Dedifferentiated amniotic fluid mesenchymal stem cell (primary cell): ENCODE data around the gene CCNA2.
A peak's percentile ranks its signal among the peaks of the same experiment; 100 is the strongest.

Experiments
- DNase-seq: peaks from one replicate; pipeline ENCODE4 v3.0.0-alpha.2; 2016; ENCODE audit errors: extremely low spot score

Gene CCNA2

DNA sequence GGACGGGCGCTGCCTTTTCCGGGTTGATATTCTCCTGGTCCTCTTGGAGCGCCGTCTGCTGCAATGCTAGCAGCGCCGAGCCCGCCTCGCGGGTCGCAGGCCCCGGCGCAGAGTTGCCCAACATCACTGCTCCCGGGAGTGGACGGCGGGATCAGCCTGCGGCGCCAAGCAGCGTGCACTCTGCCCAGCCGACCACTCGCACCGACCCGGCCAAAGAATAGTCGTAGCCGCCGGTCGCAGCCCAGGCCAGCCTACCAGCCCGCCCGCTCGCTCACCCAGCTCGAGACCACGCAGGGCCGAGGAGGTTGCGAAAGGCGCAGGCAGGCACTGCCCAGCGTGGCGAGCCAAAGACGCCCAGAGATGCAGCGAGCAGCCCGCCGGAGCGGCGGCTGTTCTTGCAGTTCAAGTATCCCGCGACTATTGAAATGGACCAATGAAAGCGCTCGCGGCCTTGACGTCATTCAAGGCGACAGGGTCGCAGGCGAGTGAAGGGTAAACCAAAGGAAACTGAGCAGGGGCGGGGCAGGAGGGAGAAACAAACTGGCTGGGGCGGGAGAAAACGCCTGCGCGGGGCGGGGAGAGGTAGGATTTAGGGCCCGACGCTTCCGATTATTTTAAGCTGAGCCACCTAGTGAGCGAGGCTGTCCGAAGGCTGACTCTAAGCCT is at the start of gene CCNA2:
CCNA2 (minus strand) TSS at position 379 of the 666 bp plus-strand sequence; CDS start at position 124, 255 bp downstream.
- peak; percentile 96 for DNase-seq

- DNase-seq: peak; percentile 97
Observed at GRCh38 chr4:121869841-121870822, 46.4 kb upstream of the CCNA2 start, which contains the start of gene BBS7. Gene BBS7 (minus strand): TSS chr4:121870474. CDS start chr4:121870313, 161 bp downstream.

DNA sequence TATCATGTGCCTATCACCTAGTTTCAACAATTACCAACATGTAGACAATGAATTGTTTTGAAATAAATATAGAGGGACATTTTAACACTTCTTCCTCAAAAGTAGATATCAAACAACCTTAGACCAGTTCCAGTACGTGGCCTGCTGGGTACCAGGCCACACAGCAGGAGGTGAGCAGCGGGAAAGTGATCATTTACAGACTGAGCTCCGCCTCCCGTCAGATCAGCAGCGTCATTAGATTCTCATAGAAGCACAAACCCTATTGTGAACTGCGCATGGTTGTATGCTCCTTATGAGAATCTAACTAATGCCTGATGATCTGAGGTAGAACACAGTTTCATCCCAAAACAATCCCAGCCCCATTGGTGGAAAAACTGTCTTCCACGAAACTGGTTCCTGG is 40.1 kb upstream of the CCNA2 start:
- DNase-seq: no peak

- no peak for DNase-seq
Observed at GRCh38 chr4:121861426-121861825, 37.7 kb upstream of the CCNA2 start.

DNA sequence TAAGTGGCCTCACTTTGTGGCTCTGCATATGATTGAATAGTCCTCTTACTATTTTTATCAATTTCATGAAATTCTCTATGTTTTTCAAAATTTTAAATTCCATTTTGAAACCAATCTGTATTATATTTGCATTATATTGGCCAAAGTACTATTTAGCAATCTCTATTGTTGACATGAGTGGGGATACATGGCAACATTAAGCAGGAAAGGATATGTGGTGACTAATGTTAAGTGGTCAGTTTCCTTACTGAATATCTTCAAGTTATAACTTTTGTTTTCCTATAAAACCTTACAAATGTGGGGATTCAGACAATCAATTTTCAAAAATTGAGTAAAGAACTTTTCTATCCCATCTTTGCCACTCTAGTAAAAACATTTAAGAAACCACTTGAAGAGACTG is 36.4 kb upstream of the CCNA2 start:
- DNase-seq: no peak

DNA sequence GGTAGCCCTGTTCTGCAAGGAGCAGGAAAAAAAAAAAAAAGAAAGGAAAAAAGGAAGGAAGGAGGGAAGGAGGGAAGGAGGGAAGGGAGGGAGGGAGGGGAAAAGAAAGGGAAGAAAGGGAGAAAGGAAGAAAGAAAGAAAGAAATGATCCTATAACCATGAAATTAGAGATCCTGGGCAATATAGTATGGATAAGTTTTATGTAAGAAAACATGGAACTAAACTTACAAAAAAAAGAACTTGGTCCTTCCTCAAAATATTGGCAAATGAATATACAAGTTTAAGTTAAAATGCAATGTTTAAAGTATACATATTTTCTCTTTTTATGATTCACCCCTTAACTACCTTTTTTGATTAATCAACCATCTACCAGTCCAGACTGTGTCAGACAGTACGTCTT is 27.7 kb upstream of the CCNA2 start:
- DNase-seq: no peak

DNA sequence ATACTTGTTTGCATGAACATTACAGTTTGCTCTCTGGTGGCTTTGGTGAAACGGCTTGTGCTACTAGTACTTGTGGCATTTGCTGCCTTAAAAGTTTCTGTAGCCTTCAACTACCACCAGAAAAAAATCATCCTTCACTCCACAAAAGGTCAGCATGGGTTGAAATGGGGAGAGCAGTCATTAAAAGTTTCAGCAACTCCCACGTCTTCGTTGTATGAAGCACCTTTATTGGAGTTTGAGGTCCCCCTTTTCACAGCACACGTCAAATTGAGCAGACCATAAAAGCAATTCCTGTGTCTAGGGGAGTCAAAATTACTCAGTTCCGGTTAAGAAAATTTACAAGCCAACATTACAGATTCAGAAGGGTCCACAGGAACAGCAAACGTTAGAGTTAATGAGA is 23.0 kb upstream of the CCNA2 start:
- DNase-seq: no peak

DNA sequence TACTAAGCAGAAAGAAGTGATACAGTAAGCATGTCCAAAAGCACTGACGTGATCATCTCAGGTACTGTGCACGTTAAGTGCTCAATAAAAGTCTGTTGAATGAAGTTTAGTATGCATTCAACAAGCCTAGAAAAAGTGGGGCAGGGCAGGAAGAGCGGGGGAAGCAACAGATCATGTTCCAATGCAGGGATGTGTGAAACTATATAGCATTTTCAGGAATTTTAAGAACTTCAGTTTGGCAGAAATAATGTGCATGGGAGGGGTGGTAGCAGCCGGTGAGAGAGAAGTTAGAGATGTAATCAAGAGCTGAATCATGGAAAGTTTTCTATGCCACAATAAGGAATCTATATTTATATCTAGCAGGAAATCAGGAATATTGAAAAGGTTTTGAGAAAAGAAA is 19.2 kb upstream of the CCNA2 start:
- no peak for DNase-seq

DNA sequence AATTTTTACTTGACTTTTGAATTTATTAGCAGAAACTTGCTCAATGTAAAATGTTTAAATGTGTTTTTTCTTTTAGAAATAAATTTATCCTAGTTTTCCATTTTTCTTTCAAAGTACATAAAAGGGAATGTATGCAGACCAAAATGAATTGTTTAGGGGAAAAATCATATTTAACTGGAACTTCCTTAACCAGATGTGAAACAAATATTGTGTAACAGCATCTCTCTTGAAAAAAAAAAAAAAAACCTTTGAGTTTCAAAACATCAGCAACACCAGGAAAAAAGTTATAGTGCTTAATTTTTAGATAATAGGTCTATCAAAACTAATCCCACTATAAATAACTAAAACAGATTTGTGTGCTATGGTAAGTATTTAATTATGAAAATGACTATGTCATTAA is 14.5 kb upstream of the CCNA2 start:
- no peak for DNase-seq

DNA sequence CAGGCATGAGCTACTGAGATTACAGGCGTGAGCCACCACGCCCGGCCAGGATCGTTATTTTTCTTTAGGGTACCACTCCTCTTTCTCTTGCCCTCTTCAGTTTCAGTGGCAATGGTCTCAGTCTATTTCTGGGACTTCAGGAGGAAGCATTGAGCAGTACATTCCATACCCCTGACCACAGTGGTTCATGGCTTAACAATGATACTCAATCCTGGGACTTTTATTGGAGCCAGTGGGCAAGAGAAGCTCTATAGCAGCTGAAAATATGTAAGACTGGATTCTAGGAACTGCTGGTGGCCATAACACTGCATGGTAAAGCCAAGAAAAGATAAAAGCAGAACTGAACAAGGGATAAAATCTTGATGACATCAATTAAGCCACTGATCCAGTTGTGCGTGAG is 5.8 kb upstream of the CCNA2 start:
- DNase-seq: no peak

- DNase-seq: peak; percentile 45
Observed at GRCh38 chr4:121827853-121828252, 4.2 kb upstream of the CCNA2 start.

DNA sequence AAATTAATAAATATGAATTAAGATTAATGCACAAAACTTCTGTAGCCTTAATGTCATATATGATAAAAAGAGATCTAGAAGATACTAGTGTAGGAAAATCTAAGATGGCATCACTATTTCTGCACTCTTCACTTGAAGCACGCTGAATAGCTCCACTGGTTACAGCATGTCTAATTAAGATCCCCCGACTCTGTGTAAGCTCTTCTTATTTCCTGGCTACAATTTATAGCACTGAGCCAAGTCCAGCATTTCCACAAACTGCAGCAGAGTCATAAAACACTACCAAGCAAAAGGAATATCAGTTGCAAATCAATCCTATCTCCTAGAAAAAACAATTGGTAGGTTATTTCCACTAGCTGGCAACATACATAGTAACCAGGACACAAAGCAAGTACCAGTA is 1.3 kb upstream of the CCNA2 start:
- no peak for DNase-seq

DNA sequence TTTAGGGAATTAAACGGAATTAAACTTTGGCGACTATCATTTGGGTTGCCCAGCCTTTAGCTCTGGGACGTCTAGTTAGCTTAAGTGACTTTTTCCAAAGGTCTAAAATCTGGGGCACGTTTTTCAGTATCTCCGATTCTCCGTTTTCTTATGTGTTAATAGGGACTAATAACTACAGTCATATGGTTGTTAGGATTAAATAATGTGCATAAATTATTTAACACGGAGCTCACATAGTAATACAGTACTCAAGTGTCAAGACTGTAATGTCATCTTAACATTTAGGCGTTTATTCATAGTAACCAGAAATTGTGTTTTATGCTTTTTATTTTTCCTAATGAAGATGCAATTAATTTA is 466 bp upstream of the CCNA2 start:
- DNase-seq: no peak

- DNase-seq: no peak
Observed at GRCh38 chr4:121822796-121823504, 733 bp downstream of the CCNA2 start.

GRCh38 chr4:121822047-121822446 is 1.6 kb downstream of the CCNA2 start:
- DNase-seq: no peak

- no peak for DNase-seq
Observed at GRCh38 chr4:121819216-121819965, 4.3 kb downstream of the CCNA2 start.

- no peak for DNase-seq
Observed at GRCh38 chr4:121818215-121818614, 5.5 kb downstream of the CCNA2 start.

GRCh38 chr4:121817701-121818100 is 6.0 kb downstream of the CCNA2 start:
- no peak for DNase-seq

- no peak for DNase-seq
Observed at GRCh38 chr4:121817006-121817405, 6.7 kb downstream of the CCNA2 start.

DNA sequence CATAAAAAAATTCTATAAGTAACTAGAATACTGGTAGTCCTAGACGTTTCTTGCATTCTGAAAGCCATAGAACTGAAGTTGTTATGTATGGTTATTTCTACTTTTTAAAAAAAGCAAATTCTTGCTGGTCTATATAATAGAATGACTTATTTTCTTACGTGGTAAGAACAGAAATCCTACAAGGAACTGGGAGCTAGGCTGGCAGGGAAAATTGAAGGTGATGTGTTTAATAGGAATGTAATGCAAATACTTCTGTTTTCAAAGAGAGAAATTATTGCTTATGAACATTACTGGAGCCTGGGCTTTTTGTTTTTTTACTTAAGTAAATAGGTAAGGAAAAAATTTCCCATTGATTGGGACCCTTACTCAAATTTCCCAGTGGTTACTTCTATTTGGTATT is 8.9 kb downstream of the CCNA2 start:
- DNase-seq: no peak

DNA sequence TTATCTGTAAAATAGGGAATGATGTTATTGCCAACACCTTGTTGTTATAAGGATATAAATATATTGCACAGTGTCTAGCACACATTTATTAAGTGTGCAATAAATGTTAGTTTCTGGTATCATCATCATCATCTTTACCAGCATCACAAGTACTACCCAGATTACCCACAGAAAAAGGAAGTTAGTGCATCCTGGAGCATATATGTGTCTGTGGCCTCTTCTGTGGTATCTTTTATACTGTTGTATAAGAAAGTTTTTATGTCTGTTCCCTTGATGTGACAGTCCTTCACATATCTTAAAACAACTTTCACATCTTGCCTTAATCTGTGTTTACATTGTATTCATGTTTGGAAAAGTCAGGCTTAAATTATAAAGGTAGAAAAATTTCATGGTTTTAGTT is 12.6 kb downstream of the CCNA2 start:
- DNase-seq: no peak

GRCh38 chr4:121806411-121806810 is 17.3 kb downstream of the CCNA2 start:
- DNase-seq: no peak
